Stimulated activated CD4-positive, alpha-beta T cell treated with anti-CD3 and anti-CD28 coated beads, Interleukin-4, amount 100 ng/mL, for 48 hours (primary cell): ENCODE data around the gene MEF2D.

ENCODE experiments used
- DNase-seq, 2 donors: peaks; one replicate each; pipeline ENCODE4 v3.0.0-alpha.2; 2020; ENCODE audit warnings: low read depth in 2 of 2

Gene MEF2D

DNA sequence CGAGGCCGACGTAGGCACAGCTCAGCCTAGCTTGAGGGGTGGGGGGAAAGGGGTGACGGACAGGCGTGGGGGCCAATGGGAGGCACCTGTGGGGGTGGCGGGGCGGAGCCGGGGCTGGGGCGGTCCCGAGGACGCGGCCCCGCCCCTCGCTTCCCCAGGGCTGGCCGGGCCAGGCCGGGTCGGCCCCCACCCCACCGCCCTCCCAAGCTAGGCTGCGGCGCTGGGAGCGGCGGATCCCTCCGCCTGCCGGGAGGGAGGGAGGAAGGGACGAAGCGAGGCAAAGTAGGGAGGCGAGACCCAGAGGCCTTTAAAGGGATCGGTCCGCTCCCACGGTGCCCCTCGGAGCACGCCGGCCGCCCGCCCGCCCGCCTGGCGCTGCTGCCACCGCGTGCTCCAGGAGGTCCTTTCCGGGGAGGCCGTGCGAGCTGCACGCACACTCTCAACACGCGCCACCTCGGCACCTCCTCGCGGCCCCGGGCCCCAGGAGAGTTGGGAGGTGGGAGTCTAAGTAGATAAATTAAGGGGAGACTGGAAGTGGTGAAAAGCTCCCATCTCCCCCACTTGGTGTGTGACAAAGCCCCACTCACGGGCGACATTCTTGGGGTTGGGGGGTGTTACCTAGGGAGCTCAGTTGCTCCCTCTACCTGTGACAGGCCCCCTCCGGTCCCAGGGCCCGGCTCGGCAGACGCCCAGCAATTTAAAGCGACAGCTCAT lies 375 bp upstream of the MEF2D start:
- peak; percentile 86 to 96 for DNase-seq

DNA sequence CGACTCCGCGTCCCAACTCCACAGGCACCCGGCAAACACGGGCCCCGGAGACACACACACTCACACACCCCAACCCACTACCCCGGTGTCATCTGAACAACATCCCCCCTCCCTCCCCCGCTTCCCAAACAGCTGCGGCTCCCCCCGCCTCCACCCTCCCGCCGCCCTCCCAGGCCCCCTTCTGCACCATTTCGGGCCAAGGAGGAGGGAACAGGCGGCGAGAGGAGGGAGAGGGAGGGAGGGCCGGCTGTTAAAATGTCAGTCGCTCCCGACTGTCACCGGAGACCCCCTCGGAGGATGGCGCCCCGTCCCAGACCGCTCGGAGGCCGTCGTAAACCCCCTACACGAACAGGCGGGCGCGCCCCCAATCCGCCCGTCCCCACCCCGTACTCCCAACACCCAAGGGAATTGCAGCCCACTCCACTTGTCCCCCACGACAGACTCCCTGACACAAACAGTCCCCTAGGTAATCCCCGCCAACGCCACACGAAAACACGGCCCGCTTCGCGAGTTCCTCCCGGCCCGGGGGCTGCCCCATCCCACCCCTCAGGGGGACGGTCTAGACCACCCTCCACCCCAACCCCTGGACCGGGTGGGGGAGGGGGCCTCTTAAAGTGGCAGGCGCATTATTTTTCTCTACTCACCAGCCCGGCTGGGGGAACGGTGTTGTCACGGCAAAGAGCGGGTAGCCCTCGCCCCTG lies 583 bp downstream of the MEF2D start:
- no peak for DNase-seq

DNA sequence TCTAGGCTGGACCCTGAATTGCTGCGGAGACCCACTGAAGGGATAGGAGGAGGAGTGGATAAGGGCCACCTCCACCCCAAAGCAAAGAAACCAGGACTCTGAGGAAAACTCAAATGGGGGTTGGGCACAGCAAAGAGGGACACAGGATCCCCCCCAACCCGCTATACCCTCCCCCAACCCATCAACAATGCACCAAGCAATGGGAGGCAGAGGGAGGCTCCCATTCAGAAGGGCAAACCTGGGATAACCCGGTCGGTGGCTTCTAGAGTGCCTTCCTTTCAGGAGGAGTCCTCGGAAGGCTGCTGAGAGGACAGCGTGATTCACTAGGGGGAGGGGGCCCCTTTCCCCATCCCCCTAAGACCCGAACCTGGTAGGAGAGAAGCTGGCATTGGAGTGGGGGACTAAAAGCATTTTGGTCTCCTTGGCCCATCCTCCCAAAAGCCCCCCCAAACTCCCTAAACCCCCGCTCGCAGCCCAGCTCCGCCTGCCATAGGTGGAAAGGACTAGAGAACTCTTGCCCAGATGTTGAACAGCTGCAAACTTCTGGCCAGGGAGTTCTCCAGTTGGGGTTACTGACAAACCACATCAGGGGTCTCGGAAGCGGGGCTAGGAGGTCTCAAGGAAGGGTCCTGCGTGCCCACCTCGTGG lies 1.3 kb downstream of the MEF2D start:
- no peak for DNase-seq

DNA sequence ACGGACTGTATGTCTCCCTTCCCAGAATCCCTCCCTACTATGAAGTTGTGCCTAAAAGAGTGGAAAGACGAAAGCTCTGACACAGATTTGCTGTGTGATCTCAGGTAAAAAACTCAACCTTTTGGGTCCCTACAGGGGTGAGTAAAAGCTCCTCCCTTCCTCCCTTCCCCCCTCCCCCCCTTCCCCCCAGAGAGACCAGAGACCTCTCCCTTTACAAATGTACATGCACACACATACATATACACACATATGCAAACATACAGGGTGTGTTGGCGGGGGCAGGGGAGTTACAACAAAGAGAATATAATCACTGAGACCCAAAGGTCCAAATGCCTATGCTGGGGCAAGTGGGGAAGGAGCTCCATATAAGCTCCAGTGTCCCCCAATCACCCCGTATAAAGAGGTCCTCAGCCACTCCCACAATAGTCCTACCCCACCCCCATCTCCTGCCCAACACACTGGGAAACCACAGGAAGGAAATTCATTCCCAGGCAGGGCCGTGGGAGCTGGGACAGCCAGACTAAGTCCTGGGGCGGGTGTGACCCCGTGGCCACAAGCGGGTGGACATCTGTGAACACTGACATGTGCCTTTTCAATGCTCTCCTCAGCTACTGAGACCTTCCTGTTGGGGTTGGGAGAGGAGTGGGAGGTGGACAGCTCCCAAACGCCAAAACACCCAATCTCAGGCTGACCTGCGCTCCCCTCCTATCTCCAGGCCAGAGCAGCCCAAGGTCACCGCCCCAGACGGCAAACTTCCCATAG lies 2.0 kb downstream of the MEF2D start:
- DNase-seq = no peak

DNA sequence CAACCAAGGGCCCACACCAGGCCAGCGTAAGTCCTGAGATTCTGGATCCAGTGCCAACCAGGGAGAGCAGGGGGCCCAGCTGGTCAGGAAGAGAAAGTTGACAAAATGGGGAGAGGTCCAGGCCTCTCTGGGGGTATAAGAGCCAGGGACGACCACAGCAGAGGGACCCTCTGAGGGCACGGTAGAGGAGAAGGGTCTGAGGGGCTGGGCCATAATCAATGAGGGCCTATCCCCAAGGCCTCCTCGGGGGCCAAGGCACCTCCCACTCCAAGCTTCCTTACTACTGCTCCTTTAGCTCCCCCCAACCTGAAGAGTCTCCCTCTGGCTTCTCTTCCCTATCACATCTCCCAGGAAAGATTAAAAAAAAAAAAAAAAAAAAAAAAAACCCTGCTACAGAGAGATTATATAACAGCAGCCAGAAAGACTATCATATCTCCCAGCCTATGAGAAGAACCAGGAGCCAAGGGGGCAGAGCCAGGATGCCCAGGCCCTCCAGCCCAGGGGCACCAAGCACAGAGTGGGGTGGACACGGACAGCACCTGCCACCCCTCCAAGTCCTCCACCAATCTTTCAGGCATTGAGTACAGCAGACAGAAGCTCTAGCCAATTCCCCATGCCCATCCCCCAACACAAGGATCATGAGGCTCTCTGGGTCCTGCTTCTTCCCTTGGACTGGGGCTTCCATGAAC lies 2.7 kb downstream of the MEF2D start:
- no peak for DNase-seq

DNA sequence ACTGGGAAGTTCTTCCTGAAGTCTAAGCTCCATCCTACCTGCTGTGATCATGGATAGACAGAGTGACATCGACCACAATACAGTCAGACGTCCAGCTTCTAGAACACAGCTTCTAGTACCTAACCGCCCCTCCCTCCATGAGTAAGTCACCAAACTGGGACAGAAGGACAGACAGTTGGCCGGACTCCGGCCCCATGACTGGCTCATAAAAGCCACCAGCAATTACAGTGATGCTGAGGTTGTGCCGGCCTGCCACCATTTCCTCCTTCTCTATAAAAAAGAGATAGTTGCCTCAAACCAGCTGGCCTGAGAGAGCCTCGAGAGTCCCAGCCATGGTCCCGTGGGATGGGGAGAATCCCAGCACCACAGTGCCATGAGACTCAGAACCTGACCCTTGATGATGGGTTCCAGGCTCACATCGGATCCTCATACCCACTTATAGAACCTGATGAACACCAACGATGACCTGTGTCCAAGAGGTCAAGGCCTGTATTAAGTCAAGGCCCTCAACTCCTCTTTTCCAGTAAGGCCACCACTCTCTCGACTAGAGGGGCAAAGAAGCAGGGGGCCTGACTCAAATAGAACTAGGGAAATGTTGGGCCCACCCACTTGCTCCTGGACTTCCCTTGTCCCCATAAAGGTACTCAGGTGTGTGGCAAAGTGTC lies 3.4 kb downstream of the MEF2D start:
- DNase-seq = no peak

DNA sequence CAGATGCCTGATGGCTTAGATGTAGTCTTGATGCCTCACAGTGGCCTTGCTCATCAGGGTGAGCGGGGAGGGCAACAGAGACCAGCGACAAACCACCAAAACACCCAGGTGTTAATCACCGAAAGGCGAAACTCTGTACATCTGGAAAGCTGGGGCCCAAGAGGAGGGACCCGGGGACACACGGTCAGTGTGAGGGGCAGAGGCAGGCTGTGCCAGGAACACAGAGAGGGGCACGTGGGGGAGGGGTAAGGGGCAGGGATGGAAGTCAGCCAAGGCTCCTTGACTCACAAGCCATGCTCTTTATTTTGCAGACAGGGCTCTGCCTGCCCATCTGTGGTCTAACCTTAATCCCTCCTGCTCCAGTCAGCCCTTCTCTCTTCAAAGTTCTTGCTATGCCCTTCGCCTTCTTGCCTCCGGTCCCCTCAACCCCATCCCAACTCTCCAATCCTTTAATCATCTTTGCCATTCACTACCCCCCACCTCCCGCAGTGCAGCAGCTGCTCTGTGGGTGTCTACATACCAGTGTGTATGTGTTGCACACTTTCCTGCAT lies 4.3 kb downstream of the MEF2D start:
- no peak for DNase-seq

DNA sequence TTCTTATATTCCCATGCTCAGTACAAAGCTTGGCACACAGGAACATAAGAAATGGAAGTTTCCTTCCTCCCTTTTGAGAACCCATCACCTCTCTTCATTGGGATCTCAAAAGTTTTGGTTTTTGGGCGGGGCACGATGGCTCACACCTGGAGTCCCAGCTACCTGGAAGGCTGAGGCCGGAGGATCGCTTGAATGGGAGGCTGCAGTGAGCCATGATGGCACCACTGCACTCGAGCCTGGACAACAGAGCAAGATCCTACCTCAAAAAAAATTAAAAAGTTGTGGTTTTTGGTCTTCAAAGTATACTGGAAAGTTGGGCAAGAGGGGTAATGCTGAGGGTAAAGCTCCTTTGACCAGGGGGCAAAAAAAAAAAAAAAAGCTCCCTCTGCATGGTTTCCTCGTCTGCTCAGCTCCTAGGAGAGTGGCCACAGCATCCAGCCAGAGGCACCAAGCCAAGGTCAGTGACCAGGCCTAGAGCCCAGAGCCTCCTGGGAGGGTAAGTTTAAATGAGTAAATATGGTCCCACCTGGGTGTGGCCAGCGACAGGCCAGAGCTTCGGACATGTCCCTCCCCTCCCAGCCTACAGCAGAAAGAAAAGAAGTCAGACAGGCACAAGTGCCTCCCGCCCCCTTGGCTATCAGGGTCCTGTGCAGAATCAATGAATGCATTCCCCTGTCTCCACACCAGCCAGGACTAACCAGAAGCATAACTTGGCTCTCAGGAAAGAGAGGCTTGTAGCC lies 5.0 kb downstream of the MEF2D start:
- no peak for DNase-seq

DNA sequence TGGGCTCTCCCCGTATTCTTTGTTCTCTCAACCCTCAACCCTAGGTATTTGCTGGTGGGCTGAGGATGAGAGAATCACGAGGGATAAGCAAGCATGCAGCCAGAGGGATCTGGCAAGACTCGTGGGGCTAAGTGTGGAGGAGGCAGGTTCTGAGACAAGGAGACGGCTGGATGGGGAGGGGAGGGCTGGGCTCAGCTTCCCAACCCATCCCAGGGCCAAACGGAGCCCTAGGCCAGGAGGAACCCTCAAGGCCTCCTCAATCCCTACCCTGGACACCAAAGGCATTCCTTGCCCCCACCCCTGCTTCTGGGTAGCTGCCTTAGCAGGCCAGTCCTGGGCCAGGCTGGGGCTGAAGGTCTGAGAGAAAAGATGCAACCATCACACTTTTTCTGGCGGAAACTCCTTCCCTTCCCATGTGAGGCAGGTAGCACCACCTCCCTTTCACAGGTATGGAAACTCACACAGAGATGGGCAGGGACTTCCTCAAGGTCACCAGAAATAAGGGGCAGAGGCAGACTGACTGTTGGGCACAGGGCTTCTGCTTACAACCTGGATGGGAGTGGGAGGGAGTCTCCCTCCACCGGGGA lies 6.2 kb downstream of the MEF2D start:
- no peak for DNase-seq

DNA sequence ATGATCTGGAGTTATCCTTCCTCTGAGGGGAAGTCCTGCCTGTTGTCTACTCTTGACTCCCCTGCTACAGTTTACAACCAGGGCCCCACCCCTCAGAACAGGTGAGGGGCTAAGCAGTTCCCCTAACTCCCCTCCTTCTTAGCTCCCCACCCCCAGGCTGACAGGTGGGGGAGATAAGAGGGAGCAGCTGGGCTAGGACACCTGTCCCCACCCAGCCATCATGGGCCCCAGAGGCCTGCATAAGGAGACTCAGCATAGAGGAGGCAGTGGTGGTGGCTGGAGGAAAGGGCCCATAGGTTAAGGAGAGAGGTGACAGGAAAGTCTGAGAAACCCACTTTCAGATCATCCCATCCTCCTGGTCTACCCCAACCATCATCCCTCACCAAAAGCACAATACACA lies 6.8 kb downstream of the MEF2D start:
- no peak for DNase-seq

DNA sequence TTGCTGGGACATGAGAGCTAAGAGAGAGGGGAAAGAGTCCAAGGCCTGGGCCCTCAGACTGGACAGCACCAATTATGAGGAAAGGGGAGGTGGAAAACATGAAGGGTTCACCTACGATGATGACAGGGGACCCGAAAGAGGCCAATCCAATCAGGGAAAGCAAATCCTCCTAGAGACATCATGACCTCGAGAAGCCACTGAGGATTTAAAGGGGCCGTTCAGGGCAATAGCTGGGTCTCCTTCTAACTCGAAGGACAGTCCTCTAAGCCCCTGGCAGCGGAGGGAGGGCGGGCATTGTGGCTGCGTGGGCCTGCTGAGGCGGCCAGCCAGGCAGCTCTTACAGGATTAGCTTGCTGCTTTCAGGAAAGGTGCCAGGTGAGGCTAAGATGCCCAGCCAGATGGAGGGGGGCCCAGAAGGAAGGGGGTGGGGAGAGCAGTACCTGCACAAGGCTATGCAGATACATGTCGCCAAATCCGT lies 7.4 kb downstream of the MEF2D start:
- no peak for DNase-seq

DNA sequence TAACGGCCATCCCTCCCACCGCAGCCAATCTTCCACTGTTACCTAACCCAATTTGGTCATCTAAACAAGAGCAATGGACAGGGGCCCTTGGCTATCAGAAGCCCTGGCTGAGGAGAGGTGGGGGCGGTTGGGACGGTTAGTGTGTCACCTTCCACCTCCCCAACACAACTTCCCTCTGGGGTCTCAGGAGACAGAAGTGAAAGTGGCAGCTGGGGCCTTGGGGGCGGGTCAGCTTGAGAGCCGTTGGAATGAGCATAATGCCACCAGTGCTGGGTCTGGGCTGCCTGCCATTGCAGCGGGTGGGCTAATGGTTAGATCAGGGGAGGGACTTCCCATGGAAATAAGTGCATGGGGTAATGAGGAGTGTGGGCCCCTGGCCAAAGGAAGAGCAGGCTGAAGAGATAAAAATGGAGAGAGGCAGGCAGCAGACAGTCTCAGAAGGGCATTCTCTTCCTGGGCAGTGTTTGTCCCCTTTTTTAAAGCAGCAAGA lies 7.9 kb downstream of the MEF2D start:
- DNase-seq = no peak

DNA sequence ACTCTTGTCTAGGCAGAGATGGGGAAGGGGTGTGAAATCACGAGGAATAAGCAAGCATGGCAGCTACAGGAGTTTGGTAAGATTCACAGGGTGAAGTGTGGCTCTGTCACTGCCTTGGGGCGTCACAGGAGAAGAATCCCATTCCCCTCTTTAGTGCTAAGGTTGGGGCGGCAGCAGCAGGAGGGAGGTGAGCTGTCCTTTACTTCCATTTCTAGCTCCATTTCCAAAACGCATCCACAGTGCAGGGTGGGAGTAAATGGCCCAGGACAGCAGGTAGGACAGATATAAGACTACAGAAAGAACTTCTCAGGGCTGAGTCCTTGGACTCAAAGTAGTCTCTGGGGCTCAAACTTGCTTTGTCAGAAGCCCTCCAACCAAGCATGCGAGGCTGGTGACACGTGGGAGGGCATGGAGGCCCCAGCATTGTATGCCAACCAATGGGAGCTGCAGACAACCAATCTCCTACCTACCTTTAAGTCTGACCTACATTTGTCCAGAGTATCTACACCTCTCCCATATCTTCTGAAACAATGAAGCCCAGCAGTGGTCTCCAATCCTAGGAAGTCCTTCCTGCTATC lies 8.5 kb downstream of the MEF2D start:
- no peak for DNase-seq

DNA sequence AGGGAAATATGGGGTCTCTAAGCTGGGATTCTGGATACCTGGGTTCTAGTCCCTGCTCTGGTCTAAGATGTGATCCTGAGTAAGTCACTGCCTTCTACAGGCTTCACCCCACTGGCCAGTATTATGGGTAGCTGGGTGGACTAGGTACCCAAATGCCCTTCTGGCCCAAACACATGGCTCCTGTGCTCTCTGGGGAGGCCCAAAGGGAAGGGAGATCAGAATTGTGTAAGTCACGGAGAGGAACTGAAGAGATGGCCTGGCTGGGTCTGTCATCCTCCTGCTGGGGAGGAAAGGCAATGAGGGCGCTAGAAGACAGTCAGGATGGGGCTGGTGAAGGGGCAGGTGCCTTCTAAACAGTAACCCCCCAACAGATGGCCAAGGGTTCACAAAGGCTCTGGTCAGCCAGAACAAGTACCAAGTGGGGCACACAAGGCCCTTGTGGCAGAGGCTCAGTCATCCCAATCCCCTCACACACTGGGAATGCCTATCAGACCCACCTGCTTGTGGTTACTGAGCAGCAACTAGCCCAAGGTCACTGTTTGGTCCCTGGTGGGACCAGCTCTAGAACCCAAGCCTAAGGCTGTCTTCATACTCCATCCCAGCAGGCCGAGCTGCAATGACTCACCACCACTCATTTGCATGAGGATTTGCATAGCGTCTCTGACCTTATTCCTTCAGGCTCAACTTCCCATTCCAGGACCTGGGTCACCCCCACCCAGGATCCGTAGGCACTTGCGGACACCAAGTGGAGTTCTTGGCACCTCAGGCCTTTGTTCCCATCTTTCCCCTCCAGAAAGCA lies 9.2 kb downstream of the MEF2D start:
- DNase-seq = no peak

DNA sequence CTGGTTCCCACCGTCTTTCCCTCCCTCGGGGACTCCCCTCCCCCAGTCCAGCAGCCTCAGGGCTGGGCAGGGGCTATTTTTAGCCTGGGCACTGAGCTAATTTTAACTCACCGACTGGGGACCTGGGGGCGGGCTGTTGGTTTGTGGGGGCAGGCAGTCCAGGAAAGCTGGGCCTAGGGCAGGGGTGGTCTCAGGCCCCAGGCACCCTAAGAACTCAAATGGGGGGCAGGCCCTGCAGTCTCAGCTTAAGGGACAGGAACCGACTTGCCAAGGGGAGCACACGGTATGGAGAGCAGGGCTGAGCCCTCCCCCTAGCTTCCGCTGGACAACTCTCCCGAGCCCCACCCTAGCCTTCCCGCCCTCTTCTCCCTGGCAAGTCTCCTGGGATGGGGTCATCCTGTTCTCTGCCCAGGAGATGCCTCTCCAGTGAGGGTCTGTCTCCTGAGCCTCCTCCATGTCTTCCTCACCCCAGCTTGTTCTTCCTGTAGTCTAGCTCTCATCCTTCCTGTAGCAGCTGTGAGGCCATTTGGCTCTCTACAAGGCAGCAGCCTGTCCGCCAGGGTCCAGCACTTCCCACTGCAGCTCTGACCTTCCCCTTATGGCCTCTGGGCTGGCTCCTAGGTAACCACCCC lies 10.1 kb downstream of the MEF2D start:
- no peak for DNase-seq

DNA sequence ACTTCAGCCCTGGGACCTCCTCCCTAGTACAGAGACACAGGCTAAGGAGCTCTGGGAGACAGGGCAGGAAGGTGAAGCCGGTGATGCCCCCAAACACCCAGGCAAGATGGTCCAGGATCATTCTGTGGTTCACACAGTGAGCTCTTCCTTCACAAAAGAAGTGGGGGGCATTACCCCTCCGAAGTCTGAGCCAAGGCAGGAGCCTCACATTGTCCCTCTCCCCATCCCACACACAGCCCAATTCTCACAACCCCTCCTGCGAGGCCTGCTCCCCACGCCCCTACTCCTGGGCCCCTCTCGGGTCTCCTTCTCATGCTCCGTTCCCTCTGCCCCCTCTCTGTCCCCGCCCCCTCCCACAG lies 10.7 kb downstream of the MEF2D start:
- DNase-seq = no peak

DNA sequence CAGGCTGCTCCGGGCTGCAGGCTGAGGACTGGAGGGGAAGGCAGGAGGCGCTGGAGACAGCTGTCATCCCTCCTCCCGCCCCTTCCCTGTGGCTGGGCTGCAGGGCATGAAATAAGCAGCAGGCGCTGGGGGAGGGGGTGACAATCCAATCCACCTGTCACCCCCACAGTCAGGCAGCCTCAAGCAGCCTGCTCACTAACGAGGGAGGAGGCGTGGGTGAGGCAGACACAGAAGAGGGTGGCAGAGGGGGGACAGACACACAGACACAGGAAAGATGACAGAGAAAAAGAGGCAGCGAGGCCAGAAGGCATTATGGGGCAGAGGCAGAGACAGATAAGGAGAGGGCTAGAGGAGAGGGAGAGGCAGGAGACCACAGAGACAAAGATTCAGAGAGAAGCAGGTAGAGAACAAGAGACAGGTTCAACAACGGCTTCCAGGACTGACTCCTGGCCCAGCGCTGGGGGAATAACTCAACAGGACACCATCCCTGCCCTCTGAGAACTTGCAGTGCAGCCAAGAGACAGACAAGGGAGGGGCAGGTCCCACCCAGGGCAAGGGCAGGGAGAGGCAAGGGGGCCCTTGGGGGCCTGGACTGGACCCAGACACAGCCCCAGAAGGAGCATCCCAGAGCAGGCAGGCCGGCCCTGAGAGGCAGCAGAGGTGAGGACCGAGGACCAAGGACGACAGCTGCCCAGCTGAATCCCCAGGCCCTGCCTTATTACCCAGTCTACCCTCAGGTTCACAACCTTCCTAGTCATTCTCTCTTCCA lies 11.2 kb downstream of the MEF2D start:
- no peak for DNase-seq
